GM18507 (cell line): ENCODE data around the gene CYFIP1.

Source experiments
- DNase-seq: peaks from one replicate; pipeline ENCODE4 v3.0.0; 2011; ENCODE audit warnings: low read depth; ENCODE audit not compliant: insufficient read length; ENCODE audit errors: extremely low spot score
- FAIRE-seq: peaks from 2 replicates; lab custom pipeline; 2011; peaks lifted over from hg19 to GRCh38; lab: Jason Lieb, UNC

CYFIP1 gene

DNA sequence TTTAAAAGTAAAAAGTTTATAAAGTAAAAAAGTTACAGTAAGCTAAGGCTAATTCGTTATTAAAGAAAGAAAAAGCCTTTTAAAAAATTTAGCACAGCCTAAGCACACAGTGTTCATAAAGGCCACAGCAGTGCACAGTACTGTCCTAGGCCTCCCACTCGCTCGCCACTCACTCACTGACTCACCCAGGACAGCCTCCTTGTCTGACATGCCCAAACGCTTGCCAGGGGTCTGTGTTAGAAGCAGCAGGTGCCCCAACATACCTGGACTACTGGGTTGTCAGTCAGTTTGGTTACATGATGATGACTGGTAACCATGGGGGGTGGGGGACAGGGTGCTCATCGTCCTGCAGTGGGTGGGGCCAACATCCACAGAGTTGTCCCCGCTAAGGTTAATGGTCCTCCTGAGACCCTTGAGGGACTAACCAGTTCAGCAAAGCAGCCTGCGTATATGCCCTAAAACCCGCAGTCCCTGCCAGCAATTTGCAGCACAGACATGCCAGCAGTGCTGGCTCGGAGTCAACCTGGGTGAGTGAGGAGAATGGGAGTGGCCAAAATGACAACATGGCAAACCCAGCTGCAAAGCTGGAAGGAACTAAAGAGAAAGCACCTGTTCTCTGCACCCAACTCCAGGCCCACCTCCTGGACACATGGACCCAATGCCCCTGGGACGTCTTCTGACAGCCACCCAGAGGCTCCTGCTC, 49.2 kb downstream of the CYFIP1 start:
- no peak for DNase-seq
- no peak for FAIRE-seq

DNA sequence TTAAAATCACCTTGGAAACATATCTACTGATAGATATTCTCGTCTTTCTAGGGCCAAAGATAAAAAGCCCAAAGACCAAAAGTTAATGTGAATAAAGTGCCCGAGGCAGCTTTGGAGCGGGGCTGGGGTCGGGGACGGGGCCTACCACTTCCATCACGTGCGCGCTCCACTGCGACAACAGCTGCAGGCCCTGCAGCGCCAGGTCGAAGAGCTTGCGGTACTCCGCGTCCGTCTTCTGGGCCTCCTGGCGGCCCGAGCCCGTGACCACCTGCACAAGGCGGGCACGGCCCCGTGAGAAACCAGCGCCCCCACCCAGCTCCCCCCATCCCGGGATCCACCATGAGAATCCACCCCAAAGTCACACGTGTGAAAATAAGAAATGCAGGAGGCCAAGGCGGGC, 52.4 kb downstream of the CYFIP1 start:
- no peak for DNase-seq
- FAIRE-seq: no peak

- FAIRE-seq (no peak), DNase-seq (no peak)
Observed at GRCh38 chr15:22925875-22926274, 54.3 kb downstream of the CYFIP1 start.

DNA sequence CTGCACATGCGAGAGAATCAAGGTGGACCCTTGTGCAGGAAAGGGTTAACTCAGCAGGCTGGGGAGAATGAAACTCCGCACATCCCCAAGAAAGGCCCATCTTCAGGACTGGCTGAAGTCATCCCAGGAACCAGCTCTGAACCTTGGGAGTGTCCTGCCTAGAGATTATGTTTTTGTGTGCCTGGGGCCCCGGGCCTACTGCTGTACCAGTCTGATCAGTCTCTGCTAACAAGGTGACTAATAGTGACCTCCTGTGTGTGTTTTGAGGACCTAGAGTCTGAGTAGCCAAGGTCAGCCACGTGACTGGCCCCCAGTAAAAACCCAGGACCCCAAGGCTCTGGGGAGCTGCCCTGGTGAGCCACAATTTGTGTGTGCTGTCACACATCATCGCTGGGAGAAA, 58.2 kb downstream of the CYFIP1 start:
- FAIRE-seq: no peak
- DNase-seq: no peak

DNA sequence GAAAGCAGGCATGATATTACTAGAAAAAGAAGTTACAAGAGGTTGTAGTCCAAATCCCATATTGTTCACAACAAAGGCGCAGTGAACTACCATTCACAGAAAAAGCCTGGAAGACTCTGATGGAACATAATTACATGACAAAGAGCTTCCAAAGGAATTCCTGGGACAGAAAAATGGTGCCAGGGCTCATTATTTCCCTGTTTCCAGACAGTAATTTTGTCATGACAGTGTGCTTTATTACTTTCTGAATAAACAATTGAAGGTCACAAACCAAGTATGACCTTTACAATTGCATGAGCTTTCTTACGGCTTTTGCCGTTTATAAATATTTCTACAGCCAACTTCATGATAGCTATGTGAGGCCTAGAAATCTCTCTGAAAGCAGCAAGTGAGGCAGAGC, 61.0 kb downstream of the CYFIP1 start:
- no peak for FAIRE-seq

DNA sequence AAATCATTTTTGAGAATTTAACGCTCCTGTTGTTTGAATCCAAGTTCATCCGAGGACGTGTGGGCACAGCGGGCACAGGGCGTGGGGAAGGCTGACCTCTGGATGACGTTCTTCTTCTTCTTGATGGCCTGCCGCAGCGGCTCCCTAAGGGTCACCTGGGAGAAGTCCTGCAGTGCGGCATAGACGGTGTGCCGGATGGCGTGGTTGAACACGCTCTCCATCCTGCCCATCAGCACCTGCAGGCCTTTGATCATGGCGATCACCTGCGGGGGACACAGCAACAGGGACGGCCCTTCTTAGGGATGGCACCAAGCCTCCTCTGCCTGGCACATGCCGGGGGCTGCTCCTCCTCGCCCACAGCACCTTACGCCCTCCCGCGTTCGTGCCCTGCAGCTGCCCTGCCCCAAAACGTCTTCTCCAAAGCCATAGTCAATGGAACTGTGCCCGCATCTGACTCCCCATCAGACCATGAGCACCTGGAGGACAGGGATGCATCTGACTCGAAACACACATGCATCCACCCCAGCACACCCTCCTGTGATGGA, 61.5 kb downstream of the CYFIP1 start:
- DNase-seq (no peak), FAIRE-seq (no peak)

More for the DNA sequence above, 61.0 kb downstream of the CYFIP1 start:
- no peak for DNase-seq

DNA sequence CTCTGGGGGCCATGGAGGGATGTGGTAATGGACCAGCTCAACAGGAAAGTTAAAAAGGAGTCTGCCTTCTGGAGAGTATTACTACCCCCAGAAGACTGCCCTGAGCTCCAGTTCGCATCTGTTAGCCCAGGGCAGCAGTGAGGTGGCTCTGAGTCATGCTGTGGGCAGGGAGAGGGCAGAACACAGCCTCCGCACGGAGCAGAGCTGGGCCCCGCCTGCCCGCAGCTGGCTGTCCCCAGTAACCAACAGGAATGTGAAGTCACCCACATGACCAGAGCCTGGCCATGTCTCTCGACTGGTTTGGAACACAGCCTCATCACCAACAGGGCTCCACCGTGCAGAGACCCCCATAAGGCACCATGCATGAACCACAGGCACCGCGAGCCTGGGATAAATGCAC, 62.1 kb downstream of the CYFIP1 start:
- DNase-seq (no peak), FAIRE-seq (no peak)

DNA sequence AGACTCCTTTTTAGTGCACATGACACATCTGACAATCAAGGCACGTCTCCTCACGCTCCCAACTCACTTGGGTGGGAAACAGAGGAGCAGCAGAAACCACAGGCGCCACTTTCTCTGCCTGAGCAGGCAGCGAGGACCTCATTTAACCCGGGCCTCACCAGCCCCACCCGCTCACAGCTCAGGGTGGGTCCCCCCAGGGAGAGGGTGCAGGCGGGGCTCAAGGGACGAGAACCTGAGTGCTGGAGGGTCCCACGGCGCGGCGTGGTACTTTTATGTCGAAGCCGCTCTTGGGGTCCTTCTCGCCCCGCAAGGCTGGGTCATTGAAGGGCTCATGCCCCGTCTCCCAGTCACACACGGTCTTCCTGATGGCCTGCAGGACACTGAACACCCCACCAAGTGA, 62.6 kb downstream of the CYFIP1 start:
- FAIRE-seq (no peak), DNase-seq (no peak)

DNA sequence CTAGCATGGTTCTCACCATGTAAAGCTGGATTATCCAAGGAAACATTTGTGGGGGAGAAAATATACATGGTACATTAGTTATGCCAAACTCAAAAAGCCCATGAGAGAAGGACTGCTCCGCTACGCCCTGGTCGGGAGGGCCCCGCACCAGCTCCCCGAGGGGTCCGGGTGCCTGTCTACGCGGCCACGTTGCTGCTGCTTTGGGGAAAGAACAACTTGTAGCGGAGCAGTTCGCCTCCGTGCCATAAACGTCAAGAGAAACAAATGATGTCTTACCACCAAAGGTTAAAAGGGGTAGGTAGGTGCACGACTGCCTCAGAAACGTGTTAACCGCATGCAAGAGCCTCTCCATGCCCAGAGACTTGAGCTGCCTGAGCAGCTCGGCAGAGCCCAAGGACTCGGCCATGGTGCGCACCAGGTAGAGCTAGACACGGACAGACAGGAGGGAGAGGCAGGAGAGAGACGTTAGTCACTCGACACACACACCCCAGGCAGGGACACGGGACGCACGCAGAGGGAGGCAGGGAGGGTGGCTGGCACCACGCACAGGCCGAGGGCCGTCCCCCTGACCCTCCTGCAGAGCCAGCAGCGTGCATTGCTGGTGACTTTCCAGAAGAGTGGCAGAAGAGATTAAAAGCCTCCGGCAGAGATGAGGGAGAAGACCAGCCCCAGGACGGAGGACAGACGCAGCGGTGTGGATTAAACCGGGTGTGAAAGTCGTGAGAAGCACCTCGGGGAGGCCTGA, 63.4 kb downstream of the CYFIP1 start:
- FAIRE-seq: no peak
- no peak for DNase-seq

DNA sequence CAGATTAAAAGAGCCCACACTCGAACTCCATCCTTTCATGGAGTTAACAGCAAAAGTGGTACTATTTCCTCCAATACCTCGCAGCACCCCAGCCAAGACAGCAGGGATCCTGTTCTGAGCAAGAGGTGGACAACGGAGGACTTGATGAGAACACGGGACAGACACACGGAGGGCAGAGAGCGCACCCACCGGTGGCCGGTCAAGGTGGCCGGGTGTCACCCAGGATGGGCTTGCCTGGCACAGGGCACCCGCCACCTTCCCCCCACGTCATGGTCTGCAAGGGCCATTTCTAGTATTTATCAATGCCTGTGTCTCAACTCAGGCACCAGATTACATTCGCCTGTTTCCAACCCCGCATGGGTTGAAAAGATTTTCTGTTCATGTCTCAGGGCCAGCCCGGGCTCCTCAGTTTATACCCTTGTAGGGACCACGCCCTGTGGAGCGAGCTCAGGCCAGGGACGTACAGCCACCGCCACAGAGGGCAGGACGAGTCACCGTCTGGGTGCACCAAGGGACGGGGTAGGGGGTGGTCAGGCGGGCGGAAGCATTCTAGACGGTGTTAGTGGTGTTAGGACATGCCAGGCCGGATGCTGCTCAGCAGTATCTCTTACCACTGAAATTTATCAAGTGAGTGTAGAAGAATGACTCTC, 64.2 kb downstream of the CYFIP1 start:
- FAIRE-seq: no peak
- DNase-seq: no peak

GRCh38 chr15:22913646-22914380, 66.4 kb downstream of the CYFIP1 start:
- FAIRE-seq: no peak
- DNase-seq: no peak

DNA sequence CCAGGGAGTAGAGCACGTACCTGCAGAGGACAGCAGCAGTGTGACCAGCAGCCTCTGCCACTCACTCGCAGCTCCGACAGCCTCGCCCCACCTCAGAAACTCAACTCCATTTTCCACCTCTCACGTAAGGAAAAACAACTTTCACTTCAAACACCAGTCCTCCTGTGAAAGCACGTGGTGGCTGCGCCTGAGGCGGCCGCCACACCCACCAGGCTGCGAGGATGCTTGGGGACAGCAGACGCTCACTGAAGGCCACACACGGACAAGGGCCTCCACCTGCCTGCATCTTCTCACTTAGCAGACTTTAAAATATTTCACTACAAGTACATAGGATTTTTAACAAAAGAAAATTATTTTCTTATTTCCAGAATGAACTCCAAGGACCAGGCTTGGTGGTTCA, 67.9 kb downstream of the CYFIP1 start:
- FAIRE-seq: no peak
- DNase-seq: no peak

GRCh38 chr15:22911306-22911705, 68.9 kb downstream of the CYFIP1 start:
- FAIRE-seq: no peak

DNA sequence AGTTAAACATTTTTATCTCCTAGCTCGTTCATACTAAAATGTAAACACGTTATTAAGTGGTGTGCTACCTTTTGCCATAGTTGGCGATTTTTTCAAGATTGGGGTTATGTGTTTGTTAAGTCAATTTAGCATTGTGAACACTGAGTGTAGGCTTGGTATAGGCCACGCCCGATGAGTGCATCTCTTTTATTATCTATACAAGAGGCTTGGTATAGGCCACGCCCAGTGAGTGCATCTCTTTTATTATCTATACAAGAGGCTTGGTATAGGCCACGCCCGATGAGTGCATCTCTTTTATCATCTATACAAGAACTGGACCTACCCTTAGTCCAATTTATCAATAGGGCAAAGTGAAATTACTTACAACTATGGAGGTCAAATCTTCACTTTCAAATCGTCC, 71.3 kb downstream of the CYFIP1 start:
- FAIRE-seq: no peak
- no peak for DNase-seq

More at GRCh38 chr15:22911306-22911705, 68.9 kb downstream of the CYFIP1 start:
- DNase-seq: no peak

- FAIRE-seq: no peak
- no peak for DNase-seq
Observed at GRCh38 chr15:22907161-22907950, 72.8 kb downstream of the CYFIP1 start.

DNA sequence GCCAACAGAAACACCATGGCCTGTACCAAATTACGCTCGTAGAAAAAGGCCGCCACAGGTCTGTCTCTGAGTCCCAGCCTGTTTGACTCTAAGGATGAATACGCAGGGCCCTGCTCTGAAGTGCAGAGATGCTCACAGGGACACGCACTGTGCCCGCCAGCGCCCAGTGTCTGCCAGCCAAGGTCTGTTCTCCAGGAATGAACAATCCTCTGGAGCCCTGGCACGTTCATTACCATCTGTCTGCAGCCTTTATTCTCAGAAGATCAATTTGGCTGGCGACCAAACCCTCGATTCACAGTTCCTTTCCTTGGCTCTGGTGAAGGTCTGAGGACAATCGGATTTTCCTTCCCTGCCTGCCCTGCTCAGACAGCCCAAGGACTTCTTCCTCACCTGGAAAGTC, 75.4 kb downstream of the CYFIP1 start:
- FAIRE-seq (no peak), DNase-seq (no peak)

- DNase-seq: no peak
Observed at GRCh38 chr15:22903961-22904534, 76.1 kb downstream of the CYFIP1 start.

DNA sequence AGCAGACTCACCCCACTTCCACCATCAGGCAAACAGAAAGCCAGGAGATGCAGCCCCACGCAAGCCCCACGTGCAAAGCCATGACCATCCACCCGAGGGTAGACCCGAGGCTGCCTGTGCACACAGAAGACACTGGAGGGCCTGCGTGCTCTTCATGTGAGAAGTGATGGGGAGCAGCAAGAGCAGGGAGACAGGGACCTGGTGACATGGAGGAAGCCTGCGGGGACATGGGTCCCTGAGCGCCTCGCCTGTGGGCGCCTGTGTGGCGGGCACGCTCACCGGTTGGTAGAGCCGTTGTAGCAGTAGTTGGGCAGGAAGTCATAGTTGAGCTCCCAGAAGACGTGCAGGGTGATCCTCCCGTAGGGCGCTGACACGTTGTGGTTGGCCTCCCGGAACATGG, 76.7 kb downstream of the CYFIP1 start:
- no peak for DNase-seq
- FAIRE-seq: no peak

More at GRCh38 chr15:22903961-22904534, 76.1 kb downstream of the CYFIP1 start:
- no peak for FAIRE-seq

DNA sequence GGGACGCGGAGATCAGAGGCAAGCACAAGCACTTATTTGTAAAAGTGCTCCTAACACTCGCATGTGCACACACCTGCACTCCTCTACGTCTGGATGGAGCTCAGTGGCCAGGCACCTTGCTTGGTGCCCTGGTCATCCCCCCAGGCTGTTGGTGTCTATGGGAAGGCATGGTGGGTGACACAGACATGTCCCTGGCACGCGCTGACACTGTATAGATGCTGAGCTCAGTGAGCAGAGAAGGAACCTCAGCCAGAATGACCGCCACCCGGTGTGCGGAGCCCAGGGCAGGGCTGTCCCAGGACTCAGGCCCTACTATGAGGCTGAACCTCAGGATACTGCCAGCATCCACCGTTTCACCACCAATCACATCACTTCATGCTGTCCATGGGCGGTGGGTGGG, 77.2 kb downstream of the CYFIP1 start:
- DNase-seq (no peak), FAIRE-seq (no peak)
